GM12874 (cell line): Measurements from ENCODE around the gene TMEM117.

Experiments used
- CTCF ChIP-seq: IDR thresholded peaks from 2 replicates; pipeline ENCODE4 v1.5.1; 2011; ENCODE audit warnings: low read depth, mild to moderate bottlenecking, control low read depth, low read length, moderate library complexity; ENCODE audit not compliant: insufficient read depth

TMEM117 gene

GRCh38 chr12:43968736-43969135 is 132.9 kb downstream of the TMEM117 start:
- TF ChIP-seq CTCF, result no peak

GRCh38 chr12:43969882-43970281 is 134.0 kb downstream of the TMEM117 start:
- no peak for TF ChIP-seq CTCF

GRCh38 chr12:43973385-43973784 is 137.5 kb downstream of the TMEM117 start:
- TF ChIP-seq CTCF, result no peak

GRCh38 chr12:43973993-43974392 is 138.1 kb downstream of the TMEM117 start:
- TF ChIP-seq CTCF, result no peak

- TF ChIP-seq CTCF, result no peak
Measured at GRCh38 chr12:43976027-43976426, 140.1 kb downstream of the TMEM117 start.

- no peak for TF ChIP-seq CTCF
Measured at GRCh38 chr12:43978556-43978955, 142.7 kb downstream of the TMEM117 start.

GRCh38 chr12:43979450-43979849 is 143.6 kb downstream of the TMEM117 start:
- TF ChIP-seq CTCF, result no peak

- no peak for TF ChIP-seq CTCF
Measured at GRCh38 chr12:43980627-43981191, 144.8 kb downstream of the TMEM117 start.
